HG03575 (cell line): ENCODE results near the gene COG5.
A peak's percentile ranks its signal among the peaks of the same experiment; 100 is the strongest.

Source experiments
- ATAC-seq: cut with Tn5 transposase; IDR thresholded peaks from one replicate; pipeline ENCODE4 v1.9.1; 2021; ENCODE audit not compliant: unreplicated experiment, insufficient number of reproducible peaks, low FRiP score; ENCODE audit errors: extremely low read depth

COG5 gene

DNA sequence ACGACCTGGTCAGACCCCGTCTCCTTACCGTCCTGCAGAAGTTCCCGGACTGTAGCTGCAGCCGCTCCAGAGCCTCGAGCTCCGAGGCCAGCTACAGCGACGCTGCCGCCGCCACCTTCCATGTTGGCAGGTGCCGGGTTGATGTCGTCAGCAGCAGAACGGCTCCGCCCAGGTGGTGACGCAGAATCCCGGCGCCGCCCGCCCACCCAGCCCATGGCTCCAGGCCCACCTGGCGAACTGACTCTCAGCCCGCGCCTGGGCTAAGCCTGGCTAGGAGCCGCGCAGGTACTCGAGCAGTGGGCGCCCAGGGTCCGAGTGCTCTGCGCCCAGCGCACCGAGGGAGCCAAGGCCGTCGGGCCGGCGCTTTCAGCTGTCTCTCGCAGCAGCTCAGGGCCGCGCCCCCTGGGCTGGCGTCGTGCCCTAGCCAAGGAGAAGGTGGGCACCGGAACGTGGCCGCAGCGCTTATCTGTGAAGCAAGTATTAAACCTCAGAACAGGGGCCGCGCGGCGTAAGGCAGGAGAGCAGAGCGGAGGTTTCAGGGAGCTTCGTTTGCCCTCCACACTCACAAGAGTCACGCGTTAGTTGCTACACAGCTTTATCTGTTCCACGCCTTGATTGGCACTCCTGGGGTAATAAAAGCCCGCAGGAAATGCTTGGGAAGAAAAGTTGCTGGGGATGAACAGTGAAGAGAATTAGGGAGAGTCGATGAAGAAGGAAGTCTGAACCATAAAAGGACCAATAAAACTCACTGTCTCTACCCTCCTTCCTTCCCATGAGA is at the start of gene COG5, which contains the start of gene DUS4L:
COG5 (minus strand) TSS at position 146 of the 778 bp plus-strand sequence; CDS start at position 122, 24 bp downstream.
DUS4L (plus strand) TSS at position 197 of the 778 bp plus-strand sequence. CDS start 3,100 bp downstream, outside the sequence.
- ATAC-seq = peak; percentile 59

DNA sequence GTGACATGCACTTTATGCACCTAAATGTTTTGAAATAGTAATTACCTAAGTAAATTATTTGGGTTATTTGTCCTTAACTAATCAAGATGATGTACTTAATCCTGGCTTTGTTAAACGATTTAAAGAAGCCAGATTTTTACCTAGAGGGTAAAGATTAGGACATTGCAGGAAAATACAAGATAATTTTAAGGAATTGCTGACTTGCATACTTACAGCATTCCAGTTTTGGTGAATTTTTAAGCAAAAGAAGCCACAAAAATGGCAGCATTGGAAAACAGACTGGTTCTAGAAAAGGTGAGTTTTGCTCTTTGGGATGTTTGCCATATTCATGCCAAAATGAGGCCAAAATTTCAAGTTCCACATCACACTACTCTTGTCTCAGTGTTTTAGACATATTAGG is 49.7 kb upstream of the COG5 start:
- no peak for ATAC-seq

- no peak for ATAC-seq
These were observed 46.6 kb upstream of the COG5 start for GRCh38 chr7:107610323-107610722.

GRCh38 chr7:107609811-107610261 is 46.1 kb upstream of the COG5 start:
- no peak for ATAC-seq

DNA sequence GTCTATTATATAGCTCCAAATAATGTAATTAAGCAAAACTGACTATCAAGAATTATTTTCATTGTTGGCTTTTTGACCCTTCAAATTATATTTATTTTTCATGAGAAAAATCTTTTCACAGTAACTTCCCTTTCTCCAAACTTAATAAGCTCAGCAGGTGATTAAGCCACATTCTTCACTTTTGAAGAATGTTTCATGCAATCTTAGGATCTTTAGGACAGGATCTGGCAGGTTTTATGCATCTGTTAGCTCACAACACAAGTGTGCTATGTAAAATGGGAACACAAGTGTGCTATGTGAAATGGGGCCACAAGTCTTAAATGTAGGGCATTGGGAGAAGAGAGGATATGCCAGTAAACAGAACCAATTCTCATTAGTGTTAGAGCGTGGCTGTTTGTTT is 42.6 kb upstream of the COG5 start:
- no peak for ATAC-seq

- no peak for ATAC-seq
These were observed 41.6 kb upstream of the COG5 start for GRCh38 chr7:107605218-107605815.

- no peak for ATAC-seq
These were observed 37.1 kb upstream of the COG5 start for GRCh38 chr7:107600816-107601215.

GRCh38 chr7:107599262-107599661 is 35.5 kb upstream of the COG5 start:
- ATAC-seq = no peak

DNA sequence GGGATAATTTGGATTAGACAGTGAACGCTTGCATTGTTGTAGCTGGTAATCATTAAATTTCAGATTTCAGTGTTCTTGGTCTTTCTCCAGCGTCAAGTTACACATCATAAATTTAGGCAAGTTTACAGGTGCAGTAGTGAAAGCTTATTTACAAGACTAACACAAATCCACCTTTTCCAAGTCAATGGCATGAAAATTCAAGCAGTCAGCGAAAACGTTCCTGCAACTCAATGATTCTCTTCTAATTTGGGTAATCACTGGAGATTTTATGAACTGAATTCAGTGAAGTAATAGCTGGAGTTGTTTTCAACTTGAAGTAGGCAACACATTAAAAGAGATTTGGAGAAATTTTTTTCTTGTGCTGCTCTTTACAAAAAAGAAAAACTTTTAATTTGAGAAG is 34.2 kb upstream of the COG5 start:
- ATAC-seq = no peak

GRCh38 chr7:107597582-107597916 is 33.8 kb upstream of the COG5 start:
- no peak for ATAC-seq

DNA sequence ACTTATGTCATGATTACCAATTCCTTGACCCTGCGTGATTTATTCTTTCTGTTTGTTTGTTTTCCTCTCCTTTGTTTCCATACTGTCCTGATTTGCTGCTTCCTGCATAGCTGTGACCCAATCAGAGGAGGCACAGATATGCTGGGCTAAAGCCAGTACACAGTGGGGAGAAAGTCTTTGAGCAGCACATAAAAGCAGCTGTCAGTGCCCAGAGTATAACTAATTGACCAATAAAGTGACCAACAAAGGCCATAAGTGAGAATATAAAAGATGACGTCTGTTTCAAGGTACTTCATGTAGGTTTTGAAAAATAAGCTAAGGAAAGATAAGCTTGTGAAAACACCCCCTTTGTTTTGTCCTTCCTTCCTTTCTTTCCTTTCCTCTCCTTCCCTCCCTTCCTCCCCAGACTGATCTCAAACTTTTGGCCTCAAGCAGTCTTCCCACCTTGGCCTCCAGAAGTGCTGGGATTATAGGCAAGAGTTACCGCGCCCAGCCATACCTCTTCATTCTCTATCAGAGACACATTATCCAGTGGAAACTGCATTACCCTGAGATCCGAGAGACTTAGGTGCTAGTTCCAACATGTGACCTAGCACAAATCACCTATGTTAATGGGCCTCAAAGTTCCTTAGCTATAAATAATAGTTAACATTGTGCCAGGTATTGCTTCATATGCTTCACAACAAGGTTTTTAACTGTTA is 33.3 kb upstream of the COG5 start:
- no peak for ATAC-seq

DNA sequence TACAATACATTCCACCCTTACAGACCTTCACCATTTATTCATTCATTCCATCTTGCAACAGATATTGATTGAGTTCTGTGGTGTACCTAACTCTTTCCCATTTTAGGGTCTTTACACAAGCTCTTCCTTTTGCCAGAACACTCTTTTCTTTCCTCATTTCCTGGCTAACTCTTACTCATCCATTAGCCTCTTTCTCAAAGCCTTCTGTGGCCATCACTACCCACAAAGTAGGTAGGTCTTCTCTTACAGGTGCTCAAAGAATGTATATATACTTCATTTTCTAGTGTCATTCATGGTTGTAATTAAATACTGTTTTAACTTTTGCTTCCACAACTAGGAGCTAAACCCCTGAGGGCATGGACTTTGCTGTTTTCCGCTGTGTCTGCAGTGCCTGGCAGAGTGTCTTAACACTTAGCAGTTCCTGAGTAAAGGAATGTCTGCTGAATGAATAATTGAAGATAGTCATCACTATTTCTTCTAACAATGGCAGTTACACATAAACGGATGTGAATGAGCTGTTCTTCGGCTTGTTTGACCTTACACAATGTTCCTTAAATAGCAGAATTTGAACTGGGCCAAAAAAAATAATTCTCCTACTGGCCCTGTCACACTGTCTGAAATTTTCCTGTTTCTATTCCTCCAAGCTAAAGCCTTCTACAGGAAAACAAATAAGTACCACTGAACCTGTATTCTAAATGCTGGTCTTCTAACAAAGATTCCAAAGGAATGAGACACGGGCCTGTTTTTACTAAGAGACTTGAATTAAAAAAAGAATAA is 31.4 kb upstream of the COG5 start:
- ATAC-seq = no peak

DNA sequence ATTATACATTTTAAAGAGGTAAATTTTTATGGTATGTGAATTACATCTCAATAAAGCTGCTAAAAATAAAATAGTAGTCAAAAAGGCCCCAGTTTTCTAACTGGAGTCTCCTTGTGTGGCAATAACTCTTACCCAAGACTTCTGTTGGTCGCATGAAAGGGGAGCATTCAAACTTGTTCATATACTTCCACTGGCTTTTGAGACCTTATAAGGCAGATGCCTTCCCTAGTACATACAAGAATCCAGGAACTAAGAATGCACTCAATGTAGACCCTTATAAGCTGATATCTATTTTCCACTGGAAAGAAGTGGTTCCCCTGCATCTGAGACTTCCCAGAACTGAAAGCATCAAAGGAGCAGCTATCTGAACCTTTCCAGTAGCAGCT is 29.3 kb upstream of the COG5 start:
- no peak for ATAC-seq

GRCh38 chr7:107592361-107593024 is 28.8 kb upstream of the COG5 start:
- no peak for ATAC-seq

- no peak for ATAC-seq
These were observed 27.7 kb upstream of the COG5 start for GRCh38 chr7:107591421-107591820.

DNA sequence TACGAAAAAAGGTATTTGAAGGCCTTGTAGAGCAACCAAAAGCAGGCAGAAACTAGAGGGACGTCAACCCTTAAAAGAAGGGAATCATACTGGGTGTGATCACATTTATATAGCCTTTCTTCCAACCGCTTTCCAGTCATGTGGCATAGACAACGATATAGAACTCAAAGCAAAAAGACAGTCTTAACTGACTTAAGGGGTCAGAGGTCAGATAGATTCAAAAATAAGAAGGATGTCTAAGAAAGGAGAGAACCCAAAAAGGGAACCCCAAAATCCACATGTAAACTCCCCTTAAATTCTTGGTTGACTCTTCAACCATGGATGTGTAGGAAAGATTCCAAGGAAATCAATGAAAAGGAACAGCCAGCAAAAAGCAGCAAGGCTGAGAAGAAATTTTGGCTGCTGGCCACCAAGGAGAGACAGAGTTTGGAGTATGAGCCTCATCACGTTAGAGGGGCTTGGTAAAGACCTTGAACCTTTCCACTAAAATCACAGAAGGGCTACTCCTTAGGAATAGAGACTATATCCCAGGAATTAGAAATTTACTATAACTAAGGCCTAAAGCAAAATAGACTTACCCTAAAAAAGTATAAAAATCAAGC is 24.9 kb upstream of the COG5 start:
- ATAC-seq = no peak

DNA sequence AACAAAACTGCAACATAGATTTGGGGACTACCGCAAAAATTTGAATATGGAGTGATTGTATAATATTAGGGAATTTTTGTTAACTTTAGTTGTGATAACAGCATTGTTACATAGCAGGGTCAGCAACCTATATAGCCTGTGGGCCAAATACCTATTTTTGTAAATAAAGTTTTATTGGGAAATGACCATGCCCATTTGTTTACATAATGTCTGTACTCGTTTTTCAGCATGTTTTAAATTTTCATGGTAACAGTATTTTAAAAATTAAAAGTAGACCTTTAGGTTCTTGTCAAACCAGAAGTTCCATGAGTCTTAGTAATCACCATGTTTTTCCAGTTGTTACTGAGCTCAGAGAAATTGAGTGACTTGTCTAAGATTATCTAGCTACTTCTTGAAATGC is 21.0 kb upstream of the COG5 start:
- ATAC-seq = no peak

DNA sequence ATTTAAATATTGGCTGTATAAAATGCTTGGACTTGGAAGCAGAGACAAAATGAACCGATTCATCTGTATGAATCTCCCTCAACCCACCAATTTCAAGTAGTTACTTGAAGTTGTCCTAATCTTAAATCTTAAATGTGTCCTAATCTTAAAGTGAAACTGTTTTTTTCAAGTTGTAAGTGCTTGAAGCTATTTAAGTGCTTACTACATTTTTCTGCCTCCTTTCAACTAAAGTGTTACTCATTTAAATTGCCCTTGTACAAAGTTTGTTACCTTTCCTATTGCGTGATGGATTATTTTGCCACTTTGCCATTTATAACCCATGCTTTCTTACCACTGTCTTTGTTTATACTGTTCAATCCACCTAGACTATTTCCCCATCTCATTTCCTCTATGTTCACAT is 19.2 kb upstream of the COG5 start:
- ATAC-seq = no peak
